ENCODE measurements around the gene ZFHX2.
A peak's percentile ranks its signal among the peaks of the same experiment; 100 is the strongest.
"Not testable (repeated sequence)": the region's sequence is repeated elsewhere in the genome, so short reads cannot be mapped to it uniquely, and the experiment has no call there.

Gene ZFHX2

GRCh38 chr14:23551266-23552028 lies at the start of gene ZFHX2:
Gene ZFHX2 (minus strand): TSS chr14:23551765. CDS start chr14:23535325, 16,440 bp downstream.
- ATAC-seq (ENCODE audit: low read depth) (peak; percentile 70), DNase-seq (ENCODE audit: low spot score) (peak; percentile 87)
- H3K4me1 ChIP-seq (ENCODE audit: insufficient read depth, poor library complexity, severe bottlenecking) = no peaks in the 10 kb centered on the region
- H3K27ac ChIP-seq (ENCODE audit: poor library complexity, severe bottlenecking) = no peak within 1 kb of the TSS
- no peaks in the 10 kb centered on the region for H3K36me3 ChIP-seq (ENCODE audit: low read depth)
- H3K27me3 ChIP-seq (ENCODE audit: insufficient read depth, poor library complexity, severe bottlenecking) = peaks cover 5% of the 10 kb centered on the region
- H3K9me3 ChIP-seq (ENCODE audit: severe bottlenecking) = no peaks in the 10 kb centered on the region
- H3K4me3 ChIP-seq (ENCODE audit: severe bottlenecking) = peak within 1 kb of the TSS; percentile 49
- no peak for TF ChIP-seq CTCF (IDR thresholded peaks at IDR 0.05; ENCODE audit: poor library complexity, severe bottlenecking)

- Histone ChIP-seq H3K27me3 (ENCODE audit: insufficient read depth, poor library complexity, severe bottlenecking) (no peaks in the 10 kb centered on the region), H3K9me3 (ENCODE audit: severe bottlenecking) (no peaks in the 10 kb centered on the region), H3K4me3 (ENCODE audit: severe bottlenecking) (no peak overlapping the region), H3K27ac (ENCODE audit: poor library complexity, severe bottlenecking) (no peak overlapping the region), H3K36me3 (ENCODE audit: low read depth) (no peaks in the 10 kb centered on the region), H3K4me1 (ENCODE audit: insufficient read depth, poor library complexity, severe bottlenecking) (no peaks in the 10 kb centered on the region)
- DNase-seq (ENCODE audit: low spot score) = no peak
- no peak for ATAC-seq (ENCODE audit: low read depth)
- no peak for TF ChIP-seq CTCF (IDR thresholded peaks at IDR 0.05; ENCODE audit: poor library complexity, severe bottlenecking)
Measured at GRCh38 chr14:23600806-23601205, 49.2 kb upstream of the ZFHX2 start.

GRCh38 chr14:23600322-23600707 lies 48.8 kb upstream of the ZFHX2 start:
- Histone ChIP-seq H3K27me3 (ENCODE audit: insufficient read depth, poor library complexity, severe bottlenecking) (no peaks in the 10 kb centered on the region), H3K27ac (ENCODE audit: poor library complexity, severe bottlenecking) (no peak overlapping the region), H3K4me3 (ENCODE audit: severe bottlenecking) (no peak overlapping the region), H3K4me1 (ENCODE audit: insufficient read depth, poor library complexity, severe bottlenecking) (no peaks in the 10 kb centered on the region), H3K36me3 (ENCODE audit: low read depth) (no peaks in the 10 kb centered on the region), H3K9me3 (ENCODE audit: severe bottlenecking) (no peaks in the 10 kb centered on the region)
- no peak for TF ChIP-seq CTCF (IDR thresholded peaks at IDR 0.05; ENCODE audit: poor library complexity, severe bottlenecking)
- no peak for ATAC-seq (ENCODE audit: low read depth)
- DNase-seq (ENCODE audit: low spot score) = no peak

- H3K9me3 ChIP-seq (ENCODE audit: severe bottlenecking); ATAC-seq (ENCODE audit: low read depth); H3K27ac ChIP-seq (ENCODE audit: poor library complexity, severe bottlenecking); H3K4me1 ChIP-seq (ENCODE audit: insufficient read depth, poor library complexity, severe bottlenecking); DNase-seq (ENCODE audit: low spot score); H3K36me3 ChIP-seq (ENCODE audit: low read depth); H3K27me3 ChIP-seq (ENCODE audit: insufficient read depth, poor library complexity, severe bottlenecking); H3K4me3 ChIP-seq (ENCODE audit: severe bottlenecking): not testable (repeated sequence)
Measured at GRCh38 chr14:23594191-23594590, 42.6 kb upstream of the ZFHX2 start.

GRCh38 chr14:23590198-23590597 lies 38.6 kb upstream of the ZFHX2 start:
- no peak for TF ChIP-seq CTCF (IDR thresholded peaks at IDR 0.05; ENCODE audit: poor library complexity, severe bottlenecking)
- H3K27ac ChIP-seq (ENCODE audit: poor library complexity, severe bottlenecking) = no peak overlapping the region
- DNase-seq (ENCODE audit: low spot score) (no peak), ATAC-seq (ENCODE audit: low read depth) (no peak)
- H3K4me3 ChIP-seq (ENCODE audit: severe bottlenecking) = no peak overlapping the region
- no peaks in the 10 kb centered on the region for H3K9me3 ChIP-seq (ENCODE audit: severe bottlenecking)
- H3K4me1 ChIP-seq (ENCODE audit: insufficient read depth, poor library complexity, severe bottlenecking) = no peaks in the 10 kb centered on the region
- H3K36me3 ChIP-seq (ENCODE audit: low read depth) = no peaks in the 10 kb centered on the region
- no peaks in the 10 kb centered on the region for H3K27me3 ChIP-seq (ENCODE audit: insufficient read depth, poor library complexity, severe bottlenecking)
